Hepatocyte (in vitro differentiated cells): ENCODE measurements around the gene N4BP3. TPM values are rescaled to one million over a fixed set of nuclear protein-coding genes. Genes with fewer than 3 reads are reported as not detected.
A peak's percentile ranks its signal among the peaks of the same experiment; 100 is the strongest.

Experiments
- DNase-seq: peaks from one replicate; pipeline ENCODE4 v3.0.0-alpha.2; 2016; ENCODE audit warnings: low spot score
- H2AFZ ChIP-seq: fragments of 200-600 bp; sonication (generic); 2 replicates; pipeline ENCODE4 v1.6.0; 2016; ENCODE audit warnings: antibody characterized with exemption, mild to moderate bottlenecking
- H3K27ac ChIP-seq: fragments of 200-600 bp; sonication (generic); 2 replicates; pipeline ENCODE4 v1.5.1; 2016; ENCODE audit warnings: mild to moderate bottlenecking
- H3K27me3 ChIP-seq: fragments of 200-600 bp; sonication (generic); 2 replicates; pipeline ENCODE4 v1.6.1; 2016
- H3K36me3 ChIP-seq: fragments of 200-600 bp; sonication (generic); replicated peaks from 2 replicates; pipeline ENCODE4 v1.5.1; 2016; ENCODE audit warnings: low read depth; ENCODE audit not compliant: insufficient read depth
- H3K4me1 ChIP-seq: fragments of 200-600 bp; sonication (generic); 2 replicates; pipeline ENCODE4 v1.5.1; 2016; ENCODE audit warnings: mild to moderate bottlenecking, moderate library complexity; ENCODE audit not compliant: insufficient read depth
- H3K4me2 ChIP-seq: fragments of 200-600 bp; sonication (generic); 2 replicates; pipeline ENCODE4 v1.6.0; 2016
- H3K4me3 ChIP-seq: fragments of 200-600 bp; sonication (generic); 2 replicates; pipeline ENCODE4 v1.5.1; 2016; ENCODE audit warnings: mild to moderate bottlenecking
- H3K79me2 ChIP-seq: fragments of 200-600 bp; sonication (generic); 2 replicates; pipeline ENCODE4 v1.6.0; 2017; ENCODE audit warnings: mild to moderate bottlenecking
- H3K9me2 ChIP-seq: fragments of 200-600 bp; sonication (generic); replicated peaks from 2 replicates; pipeline ENCODE4 v1.6.0; 2017; ENCODE audit warnings: mild to moderate bottlenecking; ENCODE audit not compliant: insufficient read depth
- H3K9me3 ChIP-seq: fragments of 200-600 bp; sonication (generic); 2 replicates; pipeline ENCODE4 v1.5.1; 2016; ENCODE audit warnings: low read depth, mild to moderate bottlenecking
- H4K20me1 ChIP-seq: fragments of 200-600 bp; sonication (generic); 2 replicates; pipeline ENCODE4 v1.6.0; 2016; ENCODE audit warnings: mild to moderate bottlenecking; ENCODE audit not compliant: insufficient read depth, poor library complexity, severe bottlenecking
- EZH2 ChIP-seq: fragments of 200-600 bp; sonication (generic); IDR thresholded peaks from 2 replicates; pipeline ENCODE4 v1.6.1; 2016; ENCODE audit warnings: antibody characterized with exemption, mild to moderate bottlenecking, borderline replicate concordance
- EZH2phosphoT487 ChIP-seq: fragments of 200-600 bp; sonication (generic); IDR thresholded peaks from one replicate; pipeline ENCODE4 v1.6.1; 2018; ENCODE audit warnings: antibody characterized with exemption, mild to moderate bottlenecking, low read depth, moderate library complexity; ENCODE audit not compliant: unreplicated experiment, severe bottlenecking
- WGBS: methylation state at CpG from one replicate; pipeline ENCODE4 v1.1.6; 2016; ENCODE audit warnings: low lambda C conversion rate; ENCODE audit errors: missing lambda C conversion rate; 5-methylcytosine and 5-hydroxymethylcytosine counted together
- polyA plus RNA-seq: library from polyadenylated mRNA; unstranded; fragments of >200 nt; fragmentation: Nextera tagmentation; extraction: Ambion mirVana; gene quantifications from 2 replicates; pipeline ENCODE4 v1.2.1, GENCODE V29; 2016
- total RNA-seq: library from RNA; depleted of rRNA; stranded (reverse); fragments of >200 nt; gene quantifications from 2 replicates; pipeline ENCODE4 v1.2.3, GENCODE V29; 2014
- TF ChIP-seq, protein P1 (sequence below): fragments of 200-600 bp; sonication (generic); IDR thresholded peaks from 2 replicates; pipeline ENCODE4 v1.5.1; 2016; ENCODE audit warnings: antibody characterized with exemption, mild to moderate bottlenecking; ENCODE audit not compliant: poor library complexity

Gene N4BP3
- total and polyA plus RNA-seq, 2 experiments from 2014 or later = 1.6 to 2.3 TPM

DNA sequence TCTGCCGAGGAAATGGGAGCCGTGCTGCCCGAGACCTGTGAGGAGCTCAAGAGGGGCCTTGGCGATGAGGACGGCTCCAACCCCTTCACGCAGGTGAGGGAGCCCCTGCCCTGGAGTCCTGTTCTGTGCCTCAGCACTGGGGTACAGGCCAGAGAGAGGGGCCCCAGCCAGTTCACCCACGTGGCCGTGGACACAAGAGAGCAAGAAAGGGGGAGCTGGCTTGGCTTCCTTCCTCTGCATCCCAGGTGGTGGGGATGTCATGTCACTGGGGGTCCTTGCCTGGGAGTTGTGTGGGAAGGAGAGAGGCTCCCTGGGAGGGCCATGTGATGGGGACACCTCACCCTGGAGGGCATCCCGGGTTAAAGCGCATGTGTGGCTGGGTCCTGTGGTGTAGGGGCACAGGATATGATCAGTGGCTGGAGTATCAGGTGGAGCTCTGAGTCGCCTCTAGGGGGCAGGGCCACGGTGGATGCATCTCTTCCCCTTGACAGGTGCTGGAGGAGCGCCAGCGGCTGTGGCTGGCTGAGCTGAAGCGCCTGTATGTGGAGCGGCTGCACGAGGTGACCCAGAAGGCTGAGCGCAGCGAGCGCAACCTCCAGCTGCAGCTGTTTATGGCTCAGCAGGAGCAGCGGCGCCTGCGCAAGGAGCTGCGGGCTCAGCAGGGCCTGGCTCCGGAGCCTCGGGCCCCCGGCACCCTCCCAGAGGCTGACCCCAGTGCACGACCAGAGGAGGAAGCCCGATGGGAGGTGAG lies 7.5 kb downstream of the N4BP3 start:
- Histone ChIP-seq H4K20me1 (no peaks in the 10 kb centered on the region), H3K27ac (no peak overlapping the region), H3K36me3 (no peaks in the 10 kb centered on the region), H3K79me2 (no peaks in the 10 kb centered on the region), H3K4me1 (peaks cover 7% of the 10 kb centered on the region), H3K4me3 (no peak overlapping the region), H3K27me3 (peaks cover 2% of the 10 kb centered on the region), H3K4me2 (no peak overlapping the region), H3K9me2 (no peaks in the 10 kb centered on the region), H3K9me3 (no peaks in the 10 kb centered on the region), H2AFZ (no peak overlapping the region)
- 81% methylated on average over 28 of the region's 29 CpGs for WGBS
- TF ChIP-seq EZH2phosphoT487 = no peak
- TF ChIP-seq, protein P1, sequence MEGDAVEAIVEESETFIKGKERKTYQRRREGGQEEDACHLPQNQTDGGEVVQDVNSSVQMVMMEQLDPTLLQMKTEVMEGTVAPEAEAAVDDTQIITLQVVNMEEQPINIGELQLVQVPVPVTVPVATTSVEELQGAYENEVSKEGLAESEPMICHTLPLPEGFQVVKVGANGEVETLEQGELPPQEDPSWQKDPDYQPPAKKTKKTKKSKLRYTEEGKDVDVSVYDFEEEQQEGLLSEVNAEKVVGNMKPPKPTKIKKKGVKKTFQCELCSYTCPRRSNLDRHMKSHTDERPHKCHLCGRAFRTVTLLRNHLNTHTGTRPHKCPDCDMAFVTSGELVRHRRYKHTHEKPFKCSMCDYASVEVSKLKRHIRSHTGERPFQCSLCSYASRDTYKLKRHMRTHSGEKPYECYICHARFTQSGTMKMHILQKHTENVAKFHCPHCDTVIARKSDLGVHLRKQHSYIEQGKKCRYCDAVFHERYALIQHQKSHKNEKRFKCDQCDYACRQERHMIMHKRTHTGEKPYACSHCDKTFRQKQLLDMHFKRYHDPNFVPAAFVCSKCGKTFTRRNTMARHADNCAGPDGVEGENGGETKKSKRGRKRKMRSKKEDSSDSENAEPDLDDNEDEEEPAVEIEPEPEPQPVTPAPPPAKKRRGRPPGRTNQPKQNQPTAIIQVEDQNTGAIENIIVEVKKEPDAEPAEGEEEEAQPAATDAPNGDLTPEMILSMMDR = peak; percentile 37
- peak; percentile 73 for DNase-seq

DNA sequence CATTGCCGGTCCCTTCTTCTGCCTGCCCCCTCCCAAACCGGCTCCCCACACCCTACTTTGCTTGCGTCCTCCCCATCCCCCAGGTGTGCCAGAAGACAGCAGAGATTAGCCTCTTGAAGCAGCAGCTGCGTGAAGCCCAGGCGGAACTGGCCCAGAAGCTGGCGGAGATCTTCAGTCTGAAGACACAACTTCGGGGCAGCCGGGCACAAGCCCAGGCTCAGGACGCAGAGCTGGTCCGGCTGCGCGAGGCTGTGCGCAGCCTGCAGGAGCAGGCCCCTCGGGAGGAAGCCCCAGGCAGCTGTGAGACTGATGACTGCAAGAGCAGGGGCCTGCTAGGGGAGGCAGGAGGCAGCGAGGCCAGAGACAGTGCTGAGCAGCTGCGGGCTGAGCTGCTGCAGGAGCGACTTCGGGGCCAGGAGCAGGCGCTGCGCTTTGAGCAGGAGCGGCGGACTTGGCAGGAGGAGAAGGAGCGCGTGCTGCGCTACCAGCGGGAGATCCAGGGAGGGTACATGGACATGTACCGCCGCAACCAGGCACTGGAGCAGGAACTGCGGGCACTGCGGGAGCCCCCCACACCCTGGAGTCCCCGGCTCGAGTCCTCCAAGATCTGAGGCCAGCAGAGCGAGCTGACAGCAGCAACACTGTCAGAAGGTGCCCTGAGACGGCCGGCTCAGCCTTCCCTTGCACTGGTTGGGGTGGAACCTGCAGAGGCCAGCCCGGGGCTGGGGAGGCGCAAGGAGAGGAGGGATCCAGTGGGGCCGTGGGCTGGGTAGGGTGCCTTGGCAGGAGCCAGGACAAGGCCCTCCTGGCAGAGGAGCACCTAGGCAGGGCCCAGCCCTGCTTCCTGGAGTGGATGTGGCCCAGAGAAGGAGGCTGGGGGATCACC lies 8.3 kb downstream of the N4BP3 start:
- TF ChIP-seq EZH2phosphoT487 = no peak
- TF ChIP-seq, protein P1 = no peak
- TF ChIP-seq EZH2 = no peak
- WGBS = 96% methylated on average over 35 of the region's 38 CpGs
- Histone ChIP-seq H3K4me1 (no peaks in the 10 kb centered on the region), H4K20me1 (no peaks in the 10 kb centered on the region), H3K27me3 (no peaks in the 10 kb centered on the region), H3K36me3 (no peaks in the 10 kb centered on the region), H3K9me3 (no peaks in the 10 kb centered on the region), H3K9me2 (no peaks in the 10 kb centered on the region), H3K79me2 (no peaks in the 10 kb centered on the region), H3K4me2 (no peak overlapping the region), H3K4me3 (no peak overlapping the region), H3K27ac (no peak overlapping the region), H2AFZ (no peak overlapping the region)
- no peak for DNase-seq

DNA sequence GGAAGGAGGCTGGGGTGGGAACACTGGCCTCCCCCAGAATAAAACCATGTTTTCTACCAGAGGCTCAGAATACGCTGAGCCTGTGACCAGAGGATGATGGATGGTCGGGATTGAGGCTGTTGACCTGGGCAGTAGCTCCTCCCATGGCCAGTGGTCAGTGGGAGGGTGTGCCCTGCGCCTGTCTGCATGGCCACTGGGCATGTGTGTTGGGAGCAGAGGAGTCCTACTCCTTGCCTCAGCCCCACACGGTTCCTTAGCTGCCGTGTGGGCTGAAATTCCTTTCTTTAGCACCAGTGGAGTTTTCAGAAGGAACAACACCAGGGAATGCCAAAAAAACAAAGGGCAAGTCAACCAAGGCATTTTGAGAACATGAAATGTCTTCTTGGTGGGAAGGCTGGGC lies 9.0 kb downstream of the N4BP3 start:
- TF ChIP-seq, protein P1 = no peak
- TF ChIP-seq EZH2phosphoT487 = no peak
- no peak for TF ChIP-seq EZH2
- H4K20me1 ChIP-seq = no peaks in the 10 kb centered on the region
- no peak overlapping the region for H3K27ac ChIP-seq
- no peak for DNase-seq
- no peaks in the 10 kb centered on the region for H3K79me2 ChIP-seq
- no peaks in the 10 kb centered on the region for H3K27me3 ChIP-seq
- H3K4me3 ChIP-seq = no peak overlapping the region
- no peaks in the 10 kb centered on the region for H3K4me1 ChIP-seq
- H3K36me3 ChIP-seq = no peaks in the 10 kb centered on the region
- no peaks in the 10 kb centered on the region for H3K9me2 ChIP-seq
- H3K9me3 ChIP-seq = no peaks in the 10 kb centered on the region
- 85% methylated on average over 5 of the region's 5 CpGs for WGBS
- no peak overlapping the region for H3K4me2 ChIP-seq
- no peak overlapping the region for H2AFZ ChIP-seq
